NT2/D1 (cell line): ENCODE results near the gene PSPN.

Source experiments
- DNase-seq: peaks from one replicate; pipeline ENCODE4 v3.0.0-alpha.2; 2011; ENCODE audit warnings: low read depth, low spot score
- H3K27me3 ChIP-seq: 2 replicates; pipeline ENCODE4 v1.6.0; 2011; ENCODE audit warnings: mild to moderate bottlenecking; ENCODE audit not compliant: insufficient read length, insufficient read depth
- H3K36me3 ChIP-seq: 2 replicates; pipeline ENCODE4 v1.6.1; 2011; ENCODE audit warnings: mild to moderate bottlenecking, low read length, mixed read lengths; ENCODE audit not compliant: insufficient read depth, insufficient read length
- H3K4me1 ChIP-seq: 2 replicates; pipeline ENCODE4 v1.5.1; 2011; ENCODE audit not compliant: insufficient read depth, insufficient read length
- H3K4me3 ChIP-seq: 2 replicates; pipeline ENCODE4 v1.5.1; 2011; ENCODE audit warnings: low read depth; ENCODE audit not compliant: insufficient read length
- H3K9ac ChIP-seq: 2 replicates; pipeline ENCODE4 v1.6.0; 2011; ENCODE audit warnings: low read depth; ENCODE audit not compliant: insufficient read length
- H3K9me3 ChIP-seq: 2 replicates; pipeline ENCODE4 v1.5.1; 2011; ENCODE audit warnings: mild to moderate bottlenecking, low read length; ENCODE audit not compliant: insufficient read depth
- SUZ12 ChIP-seq: IDR thresholded peaks from 2 replicates; pipeline ENCODE4 v1.6.1; 2011; ENCODE audit not compliant: insufficient read length, insufficient read depth; ENCODE audit errors: extremely low read depth
- YY1 ChIP-seq: IDR thresholded peaks from 2 replicates; pipeline ENCODE4 v1.6.1; 2011; ENCODE audit not compliant: insufficient read length, insufficient read depth
- ZNF274 ChIP-seq: IDR thresholded peaks from 2 replicates; pipeline ENCODE4 v1.6.1; 2011; ENCODE audit warnings: mild to moderate bottlenecking, low read depth, low read length

PSPN gene, protein sequence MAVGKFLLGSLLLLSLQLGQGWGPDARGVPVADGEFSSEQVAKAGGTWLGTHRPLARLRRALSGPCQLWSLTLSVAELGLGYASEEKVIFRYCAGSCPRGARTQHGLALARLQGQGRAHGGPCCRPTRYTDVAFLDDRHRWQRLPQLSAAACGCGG

DNA sequence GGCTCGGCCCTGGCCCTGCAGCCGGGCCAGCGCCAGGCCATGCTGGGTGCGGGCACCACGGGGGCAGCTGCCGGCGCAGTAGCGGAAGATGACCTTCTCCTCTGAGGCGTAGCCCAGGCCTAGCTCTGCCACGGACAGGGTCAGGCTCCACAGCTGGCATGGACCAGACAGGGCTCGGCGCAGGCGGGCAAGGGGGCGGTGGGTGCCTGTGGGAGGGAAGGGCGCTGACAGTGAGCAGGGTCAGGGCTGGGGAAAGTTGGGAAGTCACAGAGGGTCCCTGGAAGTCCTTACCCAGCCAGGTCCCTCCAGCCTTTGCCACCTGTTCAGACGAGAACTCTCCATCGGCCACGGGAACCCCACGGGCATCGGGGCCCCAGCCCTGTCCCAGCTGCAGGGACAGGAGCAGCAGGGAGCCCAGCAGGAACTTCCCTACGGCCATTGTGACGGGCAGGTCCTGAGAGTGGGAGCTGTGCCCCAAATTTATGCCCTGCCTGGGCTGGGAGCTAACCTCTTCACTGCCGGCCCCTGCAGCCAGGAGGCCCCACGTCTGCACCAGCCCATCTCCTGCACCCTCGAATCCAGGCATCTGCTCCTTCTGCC, at the start of gene PSPN:
Gene PSPN, minus strand, starts transcription at position 523 of the 600 bp plus-strand sequence. Its CDS starts 84 bp downstream, at position 439.
- H3K4me1 ChIP-seq = peaks cover 34% of the 10 kb centered on the region
- peaks cover 7% of the 10 kb centered on the region; the same call in 1 of the 2 replicates for H3K9me3 ChIP-seq
- no peak for TF ChIP-seq SUZ12
- H3K9ac ChIP-seq = peak within 1 kb of the TSS; percentile 86
- no peaks in the 10 kb centered on the region for H3K27me3 ChIP-seq
- no peak within 1 kb of the TSS for H3K4me3 ChIP-seq
- no peak for DNase-seq
- H3K36me3 ChIP-seq = peaks cover 51% of the 10 kb centered on the region

DNA sequence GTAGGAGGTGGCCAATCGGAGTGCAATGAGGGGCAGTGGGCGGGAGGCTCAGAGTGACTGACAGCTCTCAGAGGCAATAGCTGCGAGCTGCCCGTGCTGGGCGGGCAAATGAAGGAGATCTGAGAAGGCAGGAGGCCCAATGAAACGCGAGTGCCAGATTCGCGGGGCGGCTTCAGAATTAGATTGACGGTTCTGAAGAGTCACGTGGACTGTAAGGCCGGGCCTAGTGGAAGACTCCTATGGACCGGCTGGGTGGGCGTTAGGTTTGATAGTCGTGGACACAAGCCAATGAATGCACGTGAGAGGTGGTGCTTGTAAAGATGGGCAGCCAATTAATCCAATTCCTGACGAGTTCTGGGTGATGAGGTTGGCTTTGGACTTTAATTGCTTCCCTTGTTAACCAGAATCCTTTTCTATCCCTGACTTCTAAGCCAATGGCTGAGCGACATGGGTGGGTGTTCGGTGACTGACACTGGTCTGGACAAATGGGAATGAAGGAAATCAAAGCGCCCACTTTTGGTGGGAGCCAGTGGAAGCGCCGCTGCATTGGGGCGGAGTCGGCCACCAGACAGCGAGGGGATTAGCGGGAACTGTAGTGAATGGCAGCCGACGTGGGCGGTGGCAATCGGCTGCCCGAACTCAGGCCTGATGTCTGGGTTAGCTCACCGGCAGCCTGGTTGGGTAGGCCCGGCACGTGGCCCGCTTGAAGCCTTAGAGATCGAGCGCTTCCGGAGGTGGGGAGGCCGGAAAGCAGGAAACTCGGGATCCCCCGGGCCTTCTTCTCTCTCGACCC, 49.4 kb upstream of the PSPN start:
- no peak overlapping the region for H3K9ac ChIP-seq
- H3K9me3 ChIP-seq = peaks cover 10% of the 10 kb centered on the region; the same call in 1 of the 2 replicates
- TF ChIP-seq YY1 (no peak), ZNF274 (no peak), SUZ12 (no peak)
- peaks cover 33% of the 10 kb centered on the region for H3K36me3 ChIP-seq
- H3K27me3 ChIP-seq = no peaks in the 10 kb centered on the region
- H3K4me1 ChIP-seq = peaks cover 15% of the 10 kb centered on the region
- peak; percentile 99 for DNase-seq
- no peak overlapping the region for H3K4me3 ChIP-seq

DNA sequence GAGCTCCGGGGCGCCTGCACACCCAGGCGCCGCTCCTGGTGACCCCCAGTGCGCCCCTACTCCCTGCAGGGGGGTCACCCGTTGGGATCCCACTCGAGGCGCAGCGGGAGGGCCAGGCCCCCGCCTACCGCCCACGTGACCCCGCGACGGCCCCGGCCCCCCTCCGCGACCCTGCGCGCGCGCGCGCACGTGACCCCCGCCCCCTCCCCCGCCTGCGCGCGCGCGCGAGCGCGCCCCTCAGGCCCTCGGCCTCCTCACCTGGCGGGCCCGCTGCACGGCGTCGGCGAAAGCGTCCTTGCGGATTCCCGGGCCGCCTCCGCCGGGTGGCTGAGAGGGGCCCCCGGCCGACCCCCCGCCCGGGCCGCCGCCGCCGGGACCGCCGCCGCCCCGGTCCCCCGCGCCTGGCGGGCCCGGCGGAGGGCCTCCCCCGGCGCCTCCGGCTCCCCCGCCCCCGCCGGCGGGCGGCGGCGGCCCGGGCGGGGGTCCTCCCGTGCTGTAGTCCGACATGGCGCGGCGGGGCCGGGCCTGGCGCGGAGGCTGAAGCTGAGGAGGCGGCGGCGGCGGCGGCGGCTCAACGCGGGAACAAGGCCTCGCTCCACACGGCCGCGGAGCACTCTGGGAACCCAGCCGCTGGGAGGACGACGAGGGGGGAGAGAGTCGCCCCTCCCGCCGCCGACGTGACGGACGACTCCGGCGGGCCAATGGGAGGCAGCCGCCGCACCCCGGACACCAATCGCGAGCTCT, 48.6 kb upstream of the PSPN start, which contains the start of gene KHSRP:
Gene KHSRP, minus strand, starts transcription at position 617 of the 744 bp plus-strand sequence. Its CDS starts 110 bp downstream, at position 507.
- TF ChIP-seq SUZ12 = no peak
- TF ChIP-seq ZNF274 = no peak
- TF ChIP-seq YY1 = no peak

DNA sequence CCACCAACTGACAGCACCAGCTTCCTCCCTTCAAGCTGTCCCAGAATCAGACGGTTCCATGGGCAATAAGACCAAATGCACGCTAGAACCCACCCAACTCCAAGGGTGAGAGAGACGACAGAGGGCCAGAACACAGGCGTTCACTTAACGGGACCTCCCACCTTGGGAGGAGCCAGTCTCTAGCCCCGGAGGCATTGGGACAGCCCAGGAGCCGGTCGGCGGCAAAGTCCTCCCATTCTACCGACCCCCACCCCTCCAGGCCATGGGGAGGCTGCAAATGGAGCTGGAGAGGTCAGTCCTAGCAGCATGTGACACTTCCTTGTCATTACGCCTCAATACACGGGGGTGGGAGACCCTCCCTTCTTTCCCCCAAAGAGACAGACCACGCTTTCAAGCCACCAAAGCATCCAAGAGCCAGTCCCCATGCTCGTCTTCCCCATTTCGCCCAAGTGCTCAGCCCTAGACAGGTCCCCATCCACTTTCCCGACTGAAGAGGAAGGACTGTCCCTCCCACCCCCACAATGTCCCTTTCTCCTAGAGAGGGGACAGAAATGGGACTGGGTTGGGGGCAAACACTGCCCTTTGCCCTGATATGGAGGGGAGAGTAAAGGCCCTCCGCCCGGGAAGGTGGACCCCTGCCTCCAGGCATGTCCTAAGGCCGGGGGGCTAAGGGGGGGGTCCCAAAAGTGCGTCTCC, 47.9 kb upstream of the PSPN start:
- no peak for TF ChIP-seq ZNF274
- no peak for TF ChIP-seq YY1
- no peak for TF ChIP-seq SUZ12

More for the DNA sequence above, 48.6 kb upstream of the PSPN start, which contains the start of gene KHSRP:
- DNase-seq = no peak
- peak within 1 kb of the TSS; percentile 80 for H3K9ac ChIP-seq
- H3K4me3 ChIP-seq = peak within 1 kb of the TSS; percentile 74
- H3K4me1 ChIP-seq = peaks cover 23% of the 10 kb centered on the region
- H3K36me3 ChIP-seq = peaks cover 41% of the 10 kb centered on the region
- peaks cover 10% of the 10 kb centered on the region; the same call in 1 of the 2 replicates for H3K9me3 ChIP-seq
- no peaks in the 10 kb centered on the region for H3K27me3 ChIP-seq

DNA sequence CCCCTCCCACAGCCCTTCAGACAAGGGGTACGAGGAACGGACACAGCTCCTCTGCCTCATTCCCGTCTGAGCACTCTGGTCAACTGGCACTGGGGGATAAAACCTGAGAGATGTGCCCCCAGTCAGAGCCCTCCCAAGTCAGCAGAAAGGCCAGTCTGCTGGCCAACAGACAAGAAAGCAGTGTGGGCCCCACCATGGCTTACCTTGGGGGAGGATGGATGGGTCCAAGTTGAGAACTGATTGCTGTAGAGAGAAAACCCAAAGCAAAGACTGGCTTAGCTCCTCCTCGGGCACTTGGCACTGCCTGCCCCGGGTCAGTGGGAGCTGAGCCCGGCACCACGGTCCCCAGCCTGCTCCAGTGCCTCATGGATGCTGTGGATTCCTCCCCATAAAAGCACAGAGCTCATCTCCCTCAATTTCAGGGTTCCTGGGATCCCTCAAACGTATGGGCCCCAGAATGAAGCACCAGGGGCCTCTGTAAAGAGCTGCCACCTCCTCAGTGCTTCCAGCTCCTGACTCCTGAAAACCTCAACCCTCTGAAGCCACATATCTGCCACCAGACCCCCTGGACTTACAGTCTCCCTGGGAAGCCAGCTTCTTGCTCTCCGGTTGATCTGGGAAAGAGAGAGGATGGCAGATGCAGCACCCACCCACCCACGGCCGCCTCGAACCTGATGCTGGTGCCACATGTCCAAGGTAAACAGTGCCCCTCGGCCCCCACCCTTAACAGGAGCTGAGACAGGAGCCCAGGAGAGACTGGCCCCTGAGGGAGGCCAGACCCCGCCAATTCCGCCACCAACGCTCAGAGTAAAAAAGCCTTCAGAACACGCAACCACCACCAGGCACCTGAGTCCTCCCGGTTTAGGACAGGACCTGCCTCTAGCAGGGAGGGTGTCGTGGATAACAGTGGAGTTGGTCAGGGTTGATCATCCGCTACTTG, 45.6 kb upstream of the PSPN start:
- H3K4me1 ChIP-seq = peaks cover 29% of the 10 kb centered on the region
- H3K4me3 ChIP-seq = no peak overlapping the region
- H3K36me3 ChIP-seq = peaks cover 71% of the 10 kb centered on the region
- no peak for DNase-seq
- H3K9me3 ChIP-seq = peaks cover 10% of the 10 kb centered on the region; the same call in 1 of the 2 replicates
- no peaks in the 10 kb centered on the region for H3K27me3 ChIP-seq
- H3K9ac ChIP-seq = peak overlapping the region; percentile 53
- no peak for TF ChIP-seq SUZ12
- TF ChIP-seq ZNF274 = no peak
- TF ChIP-seq YY1 = no peak

More for the DNA sequence above, 47.9 kb upstream of the PSPN start:
- peaks cover 23% of the 10 kb centered on the region for H3K4me1 ChIP-seq
- peak overlapping the region; percentile 74 for H3K4me3 ChIP-seq
- H3K27me3 ChIP-seq = no peaks in the 10 kb centered on the region
- peak; percentile 38 for DNase-seq
- H3K36me3 ChIP-seq = peaks cover 48% of the 10 kb centered on the region
- H3K9ac ChIP-seq = peak overlapping the region; percentile 80
- peaks cover 10% of the 10 kb centered on the region; the same call in 1 of the 2 replicates for H3K9me3 ChIP-seq

DNA sequence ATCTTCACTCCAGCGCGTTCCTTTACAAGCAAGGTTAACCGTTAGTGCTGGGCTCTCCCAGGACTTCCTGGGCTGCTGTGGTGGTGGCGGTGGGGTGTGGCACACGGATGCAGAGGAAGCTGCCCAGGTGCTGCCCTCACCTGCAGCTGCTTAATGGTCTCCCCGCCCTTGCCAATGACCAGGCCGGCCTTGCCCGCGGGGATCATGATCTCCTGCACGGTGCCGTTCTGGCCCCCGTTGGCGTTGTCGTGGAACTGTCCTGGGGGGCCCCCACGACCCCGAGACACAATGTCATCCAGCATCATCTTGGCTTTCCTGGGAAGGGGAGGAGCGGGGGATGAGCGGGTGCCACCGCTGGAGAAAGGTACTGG, 42.8 kb upstream of the PSPN start:
- Histone ChIP-seq H3K4me1 (peaks cover 30% of the 10 kb centered on the region), H3K36me3 (peaks cover 96% of the 10 kb centered on the region), H3K27me3 (no peaks in the 10 kb centered on the region), H3K9ac (no peak overlapping the region), H3K9me3 (no peaks in the 10 kb centered on the region), H3K4me3 (no peak overlapping the region)
- TF ChIP-seq YY1 = no peak
- no peak for TF ChIP-seq ZNF274
- no peak for TF ChIP-seq SUZ12
- DNase-seq = no peak
